GM12892 (cell line): ENCODE results near the gene ME3.

Experiments
- POLR2A ChIP-seq: IDR thresholded peaks from 2 replicates; pipeline ENCODE4 v1.6.1; 2011; ENCODE audit warnings: low read depth, low read length, control low read depth
- POLR2AphosphoS5 ChIP-seq: IDR thresholded peaks from 2 replicates; pipeline ENCODE4 v1.6.1; 2011; ENCODE audit warnings: low read depth, low read length, control low read depth
- TAF1 ChIP-seq: IDR thresholded peaks from 2 replicates; pipeline ENCODE4 v1.6.1; 2011; ENCODE audit warnings: low read depth, mild to moderate bottlenecking, control low read depth, low read length, borderline replicate concordance

DNA sequence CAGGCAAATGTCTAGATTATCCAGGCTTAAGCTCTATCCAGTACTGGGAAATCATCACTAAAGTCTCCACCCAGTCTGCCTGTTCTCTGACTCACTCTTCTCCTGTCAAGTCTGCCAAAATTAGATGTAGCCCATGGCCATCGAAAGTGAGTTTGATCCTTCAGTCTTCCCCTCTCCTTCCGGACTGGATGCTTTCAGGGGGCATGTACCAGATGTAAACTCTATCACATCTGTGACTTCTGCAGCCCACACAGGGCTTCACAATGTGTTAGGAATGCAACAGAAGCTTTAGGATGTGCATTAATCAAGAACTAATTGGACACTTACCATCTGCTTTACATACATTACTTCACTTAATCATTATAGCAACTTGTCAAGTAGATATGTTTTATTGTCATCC, 12.3 kb downstream of the ME3 start:
- no peak for TF ChIP-seq POLR2A
- TF ChIP-seq POLR2AphosphoS5 = no peak
- TF ChIP-seq TAF1 = no peak
